Heart left ventricle (tissue), 16 donors: Measurements from ENCODE around the gene ETNPPL. TPM values are rescaled to one million over a fixed set of nuclear protein-coding genes. Genes with fewer than 3 reads are reported as not detected.

Source experiments
- ATAC-seq, 4 donors: fragments of 200-7000 bp; cut with Tn5 transposase; one replicate each; pipeline ENCODE4 v1.9.1; 2020 to 2022; ENCODE audit warnings: moderate library complexity in 4 of 4, mild to moderate bottlenecking in 3 of 4, moderate number of reproducible peaks in 1 of 4
- DNase-seq, 5 donors: peaks; one replicate each; pipeline ENCODE4 v3.0.0-alpha.2; 2020
- H3K27ac ChIP-seq, 12 donors: fragments of 200-600 bp; sonication (generic) in 4 of 12; one replicate each; pipeline versions ENCODE4 v1.5.0 to v1.8.0; 2016 to 2022; ENCODE audit warnings: mild to moderate bottlenecking in 2 of 12
- H3K27me3 ChIP-seq, 9 donors: fragments of 200-600 bp; sonication (generic) in 2 of 9; one replicate each; pipeline versions ENCODE4 v1.5.1 to v1.8.0; 2016 to 2022; ENCODE audit warnings: mild to moderate bottlenecking in 3 of 9
- H3K36me3 ChIP-seq, 9 donors: fragments of 200-600 bp; sonication (generic) in 2 of 9; one replicate each; pipeline versions ENCODE4 v1.5.0 to v1.8.0; 2018 to 2022; ENCODE audit warnings: mild to moderate bottlenecking in 2 of 9
- H3K4me1 ChIP-seq, 12 donors: fragments of 200-600 bp; sonication (generic) in 4 of 12; one replicate each; pipeline versions ENCODE4 v1.5.0 to v1.8.0; 2016 to 2022; ENCODE audit warnings: mild to moderate bottlenecking in 3 of 12
- H3K4me3 ChIP-seq, 12 donors: fragments of 200-600 bp; sonication (generic) in 4 of 12; one replicate each; pipeline versions ENCODE4 v1.5.0 to v1.8.0; 2017 to 2022; ENCODE audit warnings: mild to moderate bottlenecking in 9 of 12, moderate library complexity in 4 of 12
- H3K9me3 ChIP-seq, 12 donors: fragments of 200-600 bp; sonication (generic) in 4 of 12; one replicate each; pipeline versions ENCODE4 v1.5.0 to v1.8.0; 2016 to 2022; ENCODE audit warnings: mild to moderate bottlenecking in 1 of 12
- POLR2A ChIP-seq, 2 donors: fragments of 450-650 bp; IDR thresholded peaks; one replicate each; pipeline ENCODE4 v1.6.1; 2017; ENCODE audit warnings: antibody characterized with exemption in 2 of 2, mild to moderate bottlenecking in 2 of 2, moderate library complexity in 2 of 2
- WGBS, 4 donors: extraction: QIAGEN DNeasy Blood & Tissue Kit in 2 of 4; methylation state at CpG; one replicate each; pipeline versions ENCODE4 v1.1.5 to v1.1.7; 2013 to 2018; 5-methylcytosine and 5-hydroxymethylcytosine counted together
- intact Hi-C, 10 donors: fragments of 100-400 bp; cut with DNase I; formaldehyde crosslinking; loops; one replicate each; pipeline versions ENCODE4 v1.11.1 to v1.14.2; 2022
- polyA plus RNA-seq, 2 donors: library from polyadenylated mRNA; stranded (reverse); fragments of 200-250 nt; gene quantifications; one replicate each; pipeline ENCODE4 v1.2.3, GENCODE V29; 2013
- total RNA-seq, 9 donors: library from RNA; depleted of rRNA in 2 of 9; stranded (reverse); fragments of >200 nt in 2 of 9; fragmentation: NEBNext Ultra II Directional in 3 of 9; extraction: Animal tissue kit (Norgen Biotek cat#: 25700) in 3 of 9; gene quantifications; one replicate each; pipeline versions ENCODE4 v1.1.0 to v1.2.4, GENCODE V29; 2016 to 2023
- TF ChIP-seq, protein P1 (sequence below), 12 donors: fragments of 200-600 bp; sonication (generic) in 4 of 12; IDR thresholded peaks; one replicate each; pipeline versions ENCODE4 v1.5.0 to v1.8.0; 2018 to 2022; ENCODE audit warnings: antibody characterized with exemption in 12 of 12, mild to moderate bottlenecking in 5 of 12
- donor health status: ischemic (EF 13 %, LVEDD 7.1; RV severe dilation, severe dysfunction).
- donor health status: healthy with polysubstance abuse.
- donor health status: DM: no; HTN: yes; CAD: no.
- donor health status: DM: no; HTN: no; CAD: no.
- donor health status: ischemic (EF 25% LVEDD 6.9; RV normal size, moderate dysfunction).
- donor health status: ischemic (EF 25% LVEDD 5.7; RV mildly dilated, moderate dysfunction).
- donor health status: healthy.
- donor health status: DM: yes; HTN: yes; CAD: no.
- donor health status: ischemic (EF 35%, LVEDD 5.7; RV mildly dilated, moderate dysfunction).
- donor health status: nonischemic (EF 11% LVEDD 7.7; RV severe dilation, severe dysfunction).
- donor health status: DM: yes; HTN: yes; CAD: no.
- donor health status: PGD.
- donor health status: ischemic (EF 29% LVEDD 5.4; RV normal size, mild dysfunction).
- donor health status: nonischemic (EF 23%, LVEDD 6.1; RV moderate dilation, normal function).

Gene ETNPPL
- total and polyA plus RNA-seq, 11 donors: 2.2 to 11.5 (median 7.5) TPM

DNA sequence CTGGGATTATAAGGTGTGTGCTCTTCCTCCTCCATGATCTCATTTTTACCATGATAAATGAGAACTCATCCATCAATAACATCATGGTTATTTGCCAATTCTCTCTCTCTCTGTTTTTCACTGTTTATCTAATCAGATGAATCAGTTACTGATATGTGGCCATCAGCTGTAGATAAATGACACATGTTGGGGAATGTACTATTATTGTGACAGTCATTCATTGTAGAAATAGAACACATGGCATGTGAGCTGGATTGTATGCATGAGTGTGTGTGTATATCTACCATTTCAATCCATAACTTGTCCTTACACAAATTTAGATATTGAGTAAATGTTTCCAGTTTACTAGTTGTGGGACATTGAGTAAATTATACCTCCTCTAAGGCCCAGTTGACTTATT is 59.5 kb downstream of the ETNPPL start:
- DNase-seq: no peak
- intact Hi-C loops: no loop called here
- no peaks in the 10 kb centered on the region for H3K27me3 ChIP-seq
- no peaks in the 10 kb centered on the region for H3K36me3 ChIP-seq
- TF ChIP-seq POLR2A (IDR thresholded peaks at IDR 0.05): no peak
- TF ChIP-seq, protein P1, sequence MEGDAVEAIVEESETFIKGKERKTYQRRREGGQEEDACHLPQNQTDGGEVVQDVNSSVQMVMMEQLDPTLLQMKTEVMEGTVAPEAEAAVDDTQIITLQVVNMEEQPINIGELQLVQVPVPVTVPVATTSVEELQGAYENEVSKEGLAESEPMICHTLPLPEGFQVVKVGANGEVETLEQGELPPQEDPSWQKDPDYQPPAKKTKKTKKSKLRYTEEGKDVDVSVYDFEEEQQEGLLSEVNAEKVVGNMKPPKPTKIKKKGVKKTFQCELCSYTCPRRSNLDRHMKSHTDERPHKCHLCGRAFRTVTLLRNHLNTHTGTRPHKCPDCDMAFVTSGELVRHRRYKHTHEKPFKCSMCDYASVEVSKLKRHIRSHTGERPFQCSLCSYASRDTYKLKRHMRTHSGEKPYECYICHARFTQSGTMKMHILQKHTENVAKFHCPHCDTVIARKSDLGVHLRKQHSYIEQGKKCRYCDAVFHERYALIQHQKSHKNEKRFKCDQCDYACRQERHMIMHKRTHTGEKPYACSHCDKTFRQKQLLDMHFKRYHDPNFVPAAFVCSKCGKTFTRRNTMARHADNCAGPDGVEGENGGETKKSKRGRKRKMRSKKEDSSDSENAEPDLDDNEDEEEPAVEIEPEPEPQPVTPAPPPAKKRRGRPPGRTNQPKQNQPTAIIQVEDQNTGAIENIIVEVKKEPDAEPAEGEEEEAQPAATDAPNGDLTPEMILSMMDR (IDR thresholded peaks at IDR 0.05): no peak
- H3K4me1 ChIP-seq: no peaks in the 10 kb centered on the region
- H3K27ac ChIP-seq: no peak overlapping the region
- no peak for ATAC-seq
- no peak overlapping the region for H3K4me3 ChIP-seq
- no peaks in the 10 kb centered on the region for H3K9me3 ChIP-seq

DNA sequence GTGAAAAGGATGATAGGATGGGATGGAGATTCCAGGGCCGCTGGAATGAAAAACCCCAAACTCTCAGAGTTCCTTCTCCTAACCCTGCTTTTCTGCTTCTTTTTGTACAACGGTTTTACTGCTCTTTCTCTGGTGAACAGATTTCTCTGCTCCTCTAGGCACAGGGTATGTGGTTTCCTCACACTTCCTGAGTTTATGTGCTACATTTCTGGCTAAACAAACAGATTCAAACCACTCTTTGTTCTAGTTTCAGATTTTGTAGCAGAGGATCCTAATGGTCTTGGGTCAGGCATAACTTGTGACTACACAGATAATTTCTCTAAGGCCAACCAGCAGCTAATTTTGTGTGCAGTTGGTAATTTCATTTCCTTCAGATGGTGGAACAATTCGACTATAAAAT is 59.9 kb downstream of the ETNPPL start:
- Histone ChIP-seq H3K4me1 (no peaks in the 10 kb centered on the region), H3K4me3 (no peak overlapping the region), H3K9me3 (no peaks in the 10 kb centered on the region), H3K36me3 (no peaks in the 10 kb centered on the region), H3K27me3 (no peaks in the 10 kb centered on the region), H3K27ac (no peak overlapping the region)
- TF ChIP-seq, protein P1 (IDR thresholded peaks at IDR 0.05): no peak
- TF ChIP-seq POLR2A (IDR thresholded peaks at IDR 0.05): no peak
- WGBS, 4 donors: 61 to 78% (median 71%) methylated on average over 3 of the region's 3 CpGs
- DNase-seq (no peak), ATAC-seq (no peak)
- intact Hi-C loops: no loop called here

DNA sequence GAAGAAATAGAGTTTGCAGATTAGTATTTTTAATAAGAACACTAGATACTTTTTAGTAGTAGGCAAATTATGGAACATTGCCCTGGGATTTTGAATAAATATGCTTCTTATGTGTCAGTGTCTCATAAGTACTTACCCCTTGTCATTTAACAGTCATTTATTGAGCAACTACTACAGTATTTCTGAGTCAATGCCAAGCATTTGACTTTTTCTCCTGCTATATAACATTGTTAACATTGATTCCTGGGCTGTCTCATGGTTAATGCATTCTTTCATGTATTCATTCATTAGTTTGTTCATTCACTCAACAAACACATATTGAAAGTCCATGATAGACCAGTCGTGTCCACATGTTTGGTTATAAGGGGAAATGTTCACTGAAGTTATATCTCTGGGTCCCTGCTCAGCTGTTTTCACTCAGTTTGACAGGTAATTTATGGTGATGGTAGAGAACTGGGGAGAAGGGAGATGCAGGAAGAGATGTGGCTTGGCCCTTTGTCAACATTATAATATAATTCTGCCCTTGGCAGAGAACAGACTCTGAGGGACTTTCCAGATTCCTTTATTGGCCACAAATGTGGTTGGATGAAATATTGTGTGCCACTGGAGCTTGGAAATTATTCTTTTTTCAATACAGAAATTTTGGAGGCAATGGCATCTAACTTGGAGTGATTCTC is 62.6 kb downstream of the ETNPPL start:
- TF ChIP-seq POLR2A (IDR thresholded peaks at IDR 0.05): no peak
- TF ChIP-seq, protein P1 (IDR thresholded peaks at IDR 0.05): no peak
- intact Hi-C loops: no loop called here
- WGBS, 4 donors: 57 to 71% (median 62%) methylated on average over 1 of the region's 1 CpG
- no peaks in the 10 kb centered on the region for H3K4me1 ChIP-seq
- H3K27ac ChIP-seq: no peak overlapping the region
- H3K36me3 ChIP-seq: no peaks in the 10 kb centered on the region
- ATAC-seq (no peak), DNase-seq (no peak)
- no peaks in the 10 kb centered on the region for H3K9me3 ChIP-seq
- no peaks in the 10 kb centered on the region for H3K27me3 ChIP-seq
- H3K4me3 ChIP-seq: no peak overlapping the region

DNA sequence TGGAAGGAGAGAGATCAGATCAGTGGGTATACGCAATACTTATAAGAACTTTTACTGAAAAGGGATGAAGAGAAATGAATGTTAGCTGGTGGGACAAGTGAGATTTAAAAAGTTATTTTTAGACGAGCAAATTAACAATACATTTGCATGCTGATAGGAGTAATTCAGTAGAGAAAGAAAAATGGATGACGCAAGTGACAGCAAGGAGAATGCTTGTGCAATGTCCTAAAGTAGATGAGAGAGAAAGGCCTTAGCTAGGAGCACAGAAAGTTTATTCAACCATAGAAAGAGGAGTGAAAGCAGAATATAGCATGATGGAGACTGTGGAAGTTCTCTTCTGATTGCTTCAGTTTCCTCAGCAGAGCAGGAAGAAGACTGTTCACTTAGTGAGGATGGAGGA is 66.7 kb downstream of the ETNPPL start:
- H3K4me1 ChIP-seq: no peaks in the 10 kb centered on the region
- DNase-seq (no peak), ATAC-seq (no peak)
- no peaks in the 10 kb centered on the region for H3K9me3 ChIP-seq
- no peak overlapping the region for H3K27ac ChIP-seq
- no peaks in the 10 kb centered on the region for H3K27me3 ChIP-seq
- H3K4me3 ChIP-seq: no peak overlapping the region
- WGBS, 4 donors: 81 to 83% (median 82%) methylated on average over 3 of the region's 3 CpGs
- no peak for TF ChIP-seq POLR2A (IDR thresholded peaks at IDR 0.05)
- intact Hi-C loops: no loop called here
- H3K36me3 ChIP-seq: no peaks in the 10 kb centered on the region

DNA sequence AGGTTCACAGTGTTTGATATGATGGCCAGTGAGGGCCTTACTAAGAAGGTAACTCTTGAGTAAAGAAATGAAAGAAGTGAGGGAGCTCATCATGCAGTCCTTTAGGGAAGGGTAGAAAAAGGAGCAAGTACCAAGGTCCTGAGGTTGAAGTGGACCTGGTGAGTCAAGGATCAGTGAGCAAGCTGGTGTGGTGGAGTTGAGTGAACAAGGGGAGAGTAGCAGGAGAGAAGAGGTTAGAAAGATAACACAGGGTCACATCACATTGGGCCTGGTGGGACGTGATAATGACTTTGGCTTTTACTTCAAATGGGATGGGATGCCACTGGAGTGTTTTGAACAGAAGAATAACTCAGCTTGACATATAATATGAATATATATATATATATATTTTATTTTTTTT is 67.8 kb downstream of the ETNPPL start:
- H3K9me3 ChIP-seq: no peaks in the 10 kb centered on the region
- no peak overlapping the region for H3K27ac ChIP-seq

More for the DNA sequence above, 67.8 kb downstream of the ETNPPL start:
- ATAC-seq (no peak), DNase-seq (no peak)
- Histone ChIP-seq H3K36me3 (no peaks in the 10 kb centered on the region), H3K4me1 (no peaks in the 10 kb centered on the region), H3K4me3 (no peak overlapping the region), H3K27me3 (no peaks in the 10 kb centered on the region)
- 88 to 98% (median 91%) methylated on average over 1 of the region's 1 CpG for WGBS, 4 donors
- intact Hi-C loops: no loop called here
- no peak for TF ChIP-seq POLR2A (IDR thresholded peaks at IDR 0.05)
- TF ChIP-seq, protein P1 (IDR thresholded peaks at IDR 0.05): no peak
